Pons (tissue), 1 donor: Measurements from ENCODE around the gene DOK3.
A peak's percentile ranks its signal among the peaks of the same experiment; 100 is the strongest.

Experiments
- DNase-seq: peaks from one replicate; pipeline ENCODE4 v3.0.0-alpha.2; 2016; ENCODE audit warnings: low spot score

Gene DOK3

GRCh38 chr5:177511796-177512675 is 2.4 kb upstream of the DOK3 start:
- no peak for DNase-seq

- no peak for DNase-seq
Observed at GRCh38 chr5:177511181-177511580, 1.6 kb upstream of the DOK3 start.

DNA sequence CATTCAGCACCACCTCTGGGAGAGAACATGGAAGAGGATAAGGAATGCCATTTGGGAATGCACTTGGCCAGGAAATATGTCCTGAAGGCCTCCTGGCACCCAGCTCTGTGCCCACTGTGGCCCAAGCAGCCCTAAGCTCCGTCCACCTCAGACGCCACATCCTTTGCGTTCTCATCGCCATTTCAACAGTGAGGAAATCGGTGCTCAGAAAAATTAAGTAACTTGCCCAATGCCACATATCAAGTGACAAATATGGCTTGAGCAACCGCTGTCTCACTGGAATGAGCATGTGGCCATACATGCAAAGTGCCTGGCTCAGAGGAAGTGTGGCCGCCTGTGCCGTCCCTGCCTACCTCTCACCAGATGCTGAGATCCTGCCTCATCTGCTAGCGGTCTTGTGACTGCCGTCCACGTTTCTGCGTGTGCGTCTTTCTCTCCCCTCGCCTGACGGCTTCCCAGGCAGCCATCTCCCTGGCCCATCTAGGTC is 984 bp upstream of the DOK3 start:
- DNase-seq, result no peak

DNA sequence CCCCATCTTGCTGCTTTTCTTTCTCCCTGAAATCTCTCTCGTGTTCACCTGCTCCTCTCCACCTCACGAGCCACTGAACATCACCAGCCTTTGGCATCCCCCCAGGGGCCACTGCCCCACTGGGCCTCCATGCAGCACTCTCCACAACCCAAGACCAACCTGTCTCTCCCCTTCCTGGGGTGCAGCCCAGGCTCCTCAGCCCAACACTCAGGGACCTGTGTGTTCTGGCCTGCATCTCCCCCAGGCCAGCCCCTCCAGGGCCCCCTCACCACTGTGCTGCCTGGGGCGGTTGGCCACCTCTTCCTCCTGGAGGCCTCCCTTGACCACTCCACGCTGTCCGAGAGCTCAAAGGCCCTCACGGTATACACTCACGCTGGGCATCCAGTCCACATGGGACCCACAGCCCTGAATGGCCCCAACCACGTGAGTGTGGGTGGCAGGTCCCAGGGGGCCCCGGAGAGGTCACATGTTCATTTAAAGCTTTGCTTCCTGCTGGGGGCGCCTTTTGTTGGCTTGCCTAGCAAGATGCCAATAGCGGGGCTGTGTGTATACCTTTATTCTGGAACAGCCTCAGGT is 453 bp upstream of the DOK3 start:
- no peak for DNase-seq

DNA sequence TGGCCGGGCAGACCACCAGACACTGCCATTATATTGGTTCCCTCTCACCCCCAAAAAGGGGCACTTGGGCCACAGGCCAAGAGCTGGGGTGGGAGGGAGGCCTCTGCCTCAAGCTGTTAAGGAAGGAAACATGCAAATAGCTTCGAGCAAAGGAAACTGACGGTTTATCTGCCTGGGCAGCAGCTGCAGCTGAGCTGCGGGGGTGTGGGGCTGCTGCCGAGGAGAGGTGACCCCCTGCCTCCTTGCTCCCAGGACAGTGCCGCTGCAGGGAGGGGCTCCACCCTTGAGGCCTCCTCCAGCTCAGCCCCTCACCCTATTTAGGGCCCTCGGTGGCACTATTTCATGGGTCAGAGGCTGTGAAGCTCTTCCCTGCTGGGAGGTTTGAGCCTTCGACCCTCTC is 789 bp downstream of the DOK3 start:
- no peak for DNase-seq

- DNase-seq, result no peak
Observed at GRCh38 chr5:177508221-177508611, 1.4 kb downstream of the DOK3 start.

DNA sequence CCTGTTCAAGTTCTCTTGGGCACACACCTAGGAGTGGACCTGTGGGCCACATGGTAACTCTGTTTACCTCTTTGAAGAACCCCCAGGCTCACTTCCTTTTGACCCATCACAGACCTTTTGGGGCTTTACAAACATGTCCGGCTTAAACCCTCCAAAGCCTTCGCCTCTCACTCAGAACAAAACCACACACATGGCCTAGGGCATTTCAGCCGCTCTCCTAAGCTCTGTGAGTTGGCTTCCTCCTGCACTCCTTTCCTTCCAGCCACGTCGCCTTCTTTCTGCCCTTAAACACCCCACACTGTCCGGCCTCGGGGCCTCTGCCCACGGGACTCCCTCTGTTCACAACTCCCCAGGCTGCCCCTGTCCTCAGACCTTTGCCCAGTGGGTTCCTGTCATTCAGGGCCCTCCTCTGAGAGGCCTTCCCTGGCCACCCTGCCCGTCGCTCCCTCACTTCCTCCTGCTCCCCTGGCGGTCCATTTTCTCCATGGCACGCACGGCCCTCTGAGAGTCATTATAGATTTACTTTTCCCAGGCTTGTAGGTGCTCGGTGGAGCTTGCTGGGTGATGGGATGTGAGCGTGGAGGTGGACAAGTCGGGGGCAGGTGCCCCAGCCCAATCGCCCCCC is 1.9 kb downstream of the DOK3 start:
- DNase-seq, result no peak

DNA sequence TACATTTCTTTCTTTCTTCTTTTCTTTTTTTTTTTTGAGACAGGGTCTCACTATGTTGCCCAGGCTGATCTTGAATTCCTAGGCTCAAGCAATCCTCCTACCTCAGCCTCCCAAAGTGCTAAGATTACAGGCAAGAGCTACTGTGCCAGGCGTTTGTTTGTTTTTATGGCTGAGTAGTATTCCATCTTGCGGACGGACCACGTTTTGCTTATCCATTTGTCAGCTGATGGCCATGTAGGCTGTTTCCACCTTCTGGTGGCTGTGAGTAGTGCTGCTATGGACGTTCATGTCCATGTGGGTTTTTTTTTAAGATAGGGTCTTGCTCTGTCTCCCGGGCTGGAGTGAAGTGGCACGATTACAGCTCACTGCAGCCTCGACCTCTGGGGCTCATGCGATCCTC is 2.5 kb downstream of the DOK3 start:
- DNase-seq, result no peak

DNA sequence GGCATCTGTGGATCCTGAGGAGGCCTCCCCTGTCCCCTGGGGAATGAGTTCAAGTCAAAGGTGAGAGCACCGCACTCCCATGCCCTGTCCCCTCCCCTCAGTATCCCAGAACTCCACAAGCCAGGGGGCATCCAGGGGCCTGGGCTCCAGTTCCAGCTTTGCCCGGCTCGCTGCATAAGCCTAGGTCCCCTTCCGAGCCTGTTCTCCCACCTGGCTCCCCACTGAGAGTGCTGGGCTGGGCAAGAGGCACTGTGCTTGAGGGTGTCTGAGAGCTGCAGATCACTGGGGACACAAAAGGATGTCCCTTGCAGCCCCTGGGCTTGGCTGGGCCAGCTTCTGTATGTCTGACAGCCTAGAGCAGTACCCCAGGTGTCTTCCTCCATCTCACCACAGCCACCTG is 4.6 kb downstream of the DOK3 start:
- DNase-seq, result no peak

- no peak for DNase-seq
Observed at GRCh38 chr5:177504086-177505056, 5.3 kb downstream of the DOK3 start.

GRCh38 chr5:177503351-177504085 is 6.1 kb downstream of the DOK3 start:
- no peak for DNase-seq

- DNase-seq, result no peak
Observed at GRCh38 chr5:177502886-177503285, 6.7 kb downstream of the DOK3 start.

- no peak for DNase-seq
Observed at GRCh38 chr5:177501874-177502678, 7.5 kb downstream of the DOK3 start.

- DNase-seq, result peak; percentile 74
Observed at GRCh38 chr5:177500685-177501522, 8.7 kb downstream of the DOK3 start.

DNA sequence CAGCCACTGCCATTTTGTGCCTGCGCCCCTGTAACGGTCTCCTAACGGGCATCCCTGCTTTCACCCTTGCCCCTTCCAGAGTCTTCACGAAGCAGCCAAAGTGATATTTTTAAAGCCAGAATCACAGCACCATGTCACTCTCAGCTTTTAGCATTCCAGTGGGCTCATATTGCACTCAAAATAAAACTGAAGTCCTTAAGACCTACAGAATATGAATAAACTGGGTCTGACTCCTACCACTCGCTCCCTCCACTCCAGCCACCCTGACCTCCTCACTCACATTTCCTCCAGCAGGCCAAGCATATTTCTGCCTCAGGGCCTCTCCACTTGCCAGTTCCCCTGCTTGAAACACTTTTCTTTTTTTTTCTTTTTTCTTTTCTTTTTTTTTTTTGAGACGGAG is 9.8 kb downstream of the DOK3 start:
- DNase-seq, result no peak

GRCh38 chr5:177498013-177498787 is 11.4 kb downstream of the DOK3 start:
- no peak for DNase-seq

DNA sequence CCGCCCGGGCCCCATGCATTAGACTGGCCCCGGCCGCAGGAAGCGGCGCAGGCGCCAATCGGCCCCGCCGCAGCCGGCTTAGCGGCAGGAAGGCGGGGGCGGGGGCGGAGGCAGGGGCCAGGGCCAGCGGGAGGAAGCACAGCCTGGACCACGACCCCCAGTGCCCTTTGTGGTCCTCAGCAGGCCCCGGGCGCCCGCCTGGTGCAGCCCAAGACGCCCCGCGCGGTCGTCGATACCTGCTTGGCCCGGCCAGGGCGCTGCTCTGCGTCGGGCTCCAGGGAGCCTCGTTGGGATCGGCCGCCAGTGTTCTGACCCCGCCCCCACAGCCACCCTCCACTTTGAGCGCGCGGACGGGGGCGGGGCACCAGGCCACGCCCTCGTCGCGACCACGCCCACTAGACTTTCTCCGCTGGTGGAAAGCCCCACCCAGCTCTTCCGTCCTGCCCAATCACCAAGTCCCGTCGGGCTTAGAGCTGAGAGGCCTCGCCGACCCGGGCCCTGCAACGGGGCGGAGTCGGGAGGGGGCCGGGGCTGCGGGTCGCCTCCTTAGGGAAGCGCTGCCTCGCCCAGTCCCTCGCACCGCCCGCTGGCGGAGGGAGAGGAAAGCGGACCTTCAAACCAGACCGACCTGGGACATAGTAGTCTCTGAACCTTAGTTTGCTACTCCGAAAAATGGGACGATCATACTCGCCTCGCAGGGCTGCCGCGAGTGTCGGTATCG is 12.2 kb downstream of the DOK3 start, which contains the start of gene PDLIM7:
Gene PDLIM7, minus strand, starts transcription at position 313 of the 721 bp plus-strand sequence. CDS start 1,092 bp downstream, outside the sequence.
- peak; percentile 82 for DNase-seq
